ENCODE results near the gene DMTF1. TPM values are rescaled to one million over a fixed set of nuclear protein-coding genes. Genes with fewer than 3 reads are reported as not detected.
A peak's percentile ranks its signal among the peaks of the same experiment; 100 is the strongest.

DMTF1 gene
- total RNA-seq, 1 donor from 2014 or later: 55.6 TPM

DNA sequence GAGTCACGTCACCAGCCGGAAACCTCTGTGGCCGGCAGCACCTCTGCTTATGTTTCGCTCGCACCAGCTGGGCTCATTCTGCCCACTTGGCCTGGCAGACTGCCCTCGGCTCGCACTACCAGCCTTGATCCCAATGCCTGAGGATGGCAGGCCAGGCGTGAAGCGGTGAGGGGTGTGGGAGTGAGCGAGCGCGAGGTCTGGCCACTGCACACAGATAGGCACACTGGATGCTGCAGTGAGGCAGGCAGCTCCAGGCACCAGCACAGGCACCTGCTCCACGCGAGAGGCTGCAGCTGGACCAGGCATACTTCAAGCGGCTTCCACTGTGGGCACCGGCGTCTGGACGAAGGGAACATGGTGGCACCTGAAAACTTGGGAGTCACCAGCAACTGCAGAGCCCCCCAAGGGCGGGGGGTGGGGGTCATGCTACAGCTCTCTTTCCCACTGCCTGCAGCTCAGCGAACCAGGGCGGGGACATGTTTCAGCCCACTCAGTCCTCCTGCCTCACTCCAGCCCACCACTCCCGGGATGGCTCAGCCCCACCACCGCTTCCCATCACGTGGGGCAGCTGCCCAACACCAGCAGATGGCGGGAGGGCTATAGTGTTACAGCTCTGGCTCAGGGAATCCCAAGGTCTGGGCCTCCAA lies 5.4 kb upstream of the DMTF1 start:
- H3K4me3 Mint-ChIP-seq (ENCODE audit: unreplicated experiment): no peak overlapping the region
- peaks cover 9% of the 10 kb centered on the region for H3K4me1 Mint-ChIP-seq (ENCODE audit: low read depth)
- DNase-seq (ENCODE audit: low spot score): peak; percentile 86
- H3K36me3 Mint-ChIP-seq (ENCODE audit: low read depth): no peaks in the 10 kb centered on the region
- TF ChIP-seq, protein P1, sequence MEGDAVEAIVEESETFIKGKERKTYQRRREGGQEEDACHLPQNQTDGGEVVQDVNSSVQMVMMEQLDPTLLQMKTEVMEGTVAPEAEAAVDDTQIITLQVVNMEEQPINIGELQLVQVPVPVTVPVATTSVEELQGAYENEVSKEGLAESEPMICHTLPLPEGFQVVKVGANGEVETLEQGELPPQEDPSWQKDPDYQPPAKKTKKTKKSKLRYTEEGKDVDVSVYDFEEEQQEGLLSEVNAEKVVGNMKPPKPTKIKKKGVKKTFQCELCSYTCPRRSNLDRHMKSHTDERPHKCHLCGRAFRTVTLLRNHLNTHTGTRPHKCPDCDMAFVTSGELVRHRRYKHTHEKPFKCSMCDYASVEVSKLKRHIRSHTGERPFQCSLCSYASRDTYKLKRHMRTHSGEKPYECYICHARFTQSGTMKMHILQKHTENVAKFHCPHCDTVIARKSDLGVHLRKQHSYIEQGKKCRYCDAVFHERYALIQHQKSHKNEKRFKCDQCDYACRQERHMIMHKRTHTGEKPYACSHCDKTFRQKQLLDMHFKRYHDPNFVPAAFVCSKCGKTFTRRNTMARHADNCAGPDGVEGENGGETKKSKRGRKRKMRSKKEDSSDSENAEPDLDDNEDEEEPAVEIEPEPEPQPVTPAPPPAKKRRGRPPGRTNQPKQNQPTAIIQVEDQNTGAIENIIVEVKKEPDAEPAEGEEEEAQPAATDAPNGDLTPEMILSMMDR (IDR thresholded peaks at IDR 0.05): no peak
- peaks cover 4% of the 10 kb centered on the region for H3K27me3 Mint-ChIP-seq (ENCODE audit: low read depth)
- H3K9me3 Mint-ChIP-seq (ENCODE audit: low read depth): no peaks in the 10 kb centered on the region
- no peak overlapping the region for H3K27ac Mint-ChIP-seq (ENCODE audit: unreplicated experiment)

DNA sequence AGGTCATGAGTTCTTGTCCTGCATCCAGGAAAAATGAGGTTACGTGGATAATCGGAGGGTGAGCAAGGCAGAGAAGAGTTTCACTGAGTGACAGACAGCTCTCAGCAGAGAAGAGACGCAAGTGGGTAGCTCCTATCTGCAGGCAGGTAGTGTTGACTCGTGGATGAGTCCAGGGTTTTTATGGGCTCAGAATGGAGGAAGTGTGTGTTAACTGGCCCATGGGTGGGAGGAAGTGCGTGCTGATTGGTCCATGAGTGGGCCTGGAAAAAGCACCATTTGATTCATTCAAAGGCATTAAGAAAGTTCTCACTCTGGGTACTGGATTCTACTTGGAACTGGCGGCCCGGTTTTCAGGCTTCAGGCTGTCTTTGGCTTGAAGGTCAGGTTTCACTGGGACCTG lies 4.8 kb upstream of the DMTF1 start:
- no peaks in the 10 kb centered on the region for H3K9me3 Mint-ChIP-seq (ENCODE audit: low read depth)
- H3K27me3 Mint-ChIP-seq (ENCODE audit: low read depth): peaks cover 4% of the 10 kb centered on the region
- no peak overlapping the region for H3K4me3 Mint-ChIP-seq (ENCODE audit: unreplicated experiment)
- no peak overlapping the region for H3K27ac Mint-ChIP-seq (ENCODE audit: unreplicated experiment)
- H3K36me3 Mint-ChIP-seq (ENCODE audit: low read depth): no peaks in the 10 kb centered on the region
- DNase-seq (ENCODE audit: low spot score): no peak
- TF ChIP-seq, protein P1 (IDR thresholded peaks at IDR 0.05): no peak
- peaks cover 9% of the 10 kb centered on the region for H3K4me1 Mint-ChIP-seq (ENCODE audit: low read depth)

DNA sequence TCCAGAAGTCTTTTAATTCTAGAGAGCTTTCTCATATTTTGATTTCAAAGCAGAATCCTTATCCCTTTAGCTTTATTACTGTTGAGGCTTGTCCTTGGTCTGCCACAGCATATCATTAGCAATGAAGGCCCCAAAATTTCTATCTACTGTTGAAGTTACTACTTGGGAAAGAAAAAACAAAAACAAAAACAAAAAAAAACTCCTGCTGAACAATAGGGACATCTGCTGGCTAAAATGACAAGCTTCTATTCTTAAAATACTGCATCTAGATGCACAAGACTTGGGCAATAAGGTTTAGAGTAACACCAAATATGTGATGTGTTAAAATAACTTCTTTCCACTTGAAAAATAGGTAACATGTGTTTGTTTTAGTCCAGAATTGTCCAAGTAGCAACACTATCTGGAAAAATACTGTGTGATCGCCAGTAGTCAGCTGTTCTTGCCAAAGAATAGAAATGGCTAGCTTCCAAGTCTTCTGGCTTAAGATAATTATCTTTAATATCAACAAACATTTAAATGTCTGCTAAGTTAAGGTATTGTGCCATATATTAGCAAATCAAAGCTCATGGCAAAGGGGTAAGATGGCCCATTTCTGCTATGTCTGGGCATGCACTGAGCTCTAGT lies 3.8 kb upstream of the DMTF1 start:
- DNase-seq (ENCODE audit: low spot score): no peak
- H3K4me3 Mint-ChIP-seq (ENCODE audit: unreplicated experiment): no peak overlapping the region
- H3K27ac Mint-ChIP-seq (ENCODE audit: unreplicated experiment): no peak overlapping the region
- H3K27me3 Mint-ChIP-seq (ENCODE audit: low read depth): peaks cover 4% of the 10 kb centered on the region
- no peaks in the 10 kb centered on the region for H3K36me3 Mint-ChIP-seq (ENCODE audit: low read depth)
- peaks cover 9% of the 10 kb centered on the region for H3K4me1 Mint-ChIP-seq (ENCODE audit: low read depth)
- TF ChIP-seq, protein P1 (IDR thresholded peaks at IDR 0.05): peak; percentile 84
- H3K9me3 Mint-ChIP-seq (ENCODE audit: low read depth): no peaks in the 10 kb centered on the region

DNA sequence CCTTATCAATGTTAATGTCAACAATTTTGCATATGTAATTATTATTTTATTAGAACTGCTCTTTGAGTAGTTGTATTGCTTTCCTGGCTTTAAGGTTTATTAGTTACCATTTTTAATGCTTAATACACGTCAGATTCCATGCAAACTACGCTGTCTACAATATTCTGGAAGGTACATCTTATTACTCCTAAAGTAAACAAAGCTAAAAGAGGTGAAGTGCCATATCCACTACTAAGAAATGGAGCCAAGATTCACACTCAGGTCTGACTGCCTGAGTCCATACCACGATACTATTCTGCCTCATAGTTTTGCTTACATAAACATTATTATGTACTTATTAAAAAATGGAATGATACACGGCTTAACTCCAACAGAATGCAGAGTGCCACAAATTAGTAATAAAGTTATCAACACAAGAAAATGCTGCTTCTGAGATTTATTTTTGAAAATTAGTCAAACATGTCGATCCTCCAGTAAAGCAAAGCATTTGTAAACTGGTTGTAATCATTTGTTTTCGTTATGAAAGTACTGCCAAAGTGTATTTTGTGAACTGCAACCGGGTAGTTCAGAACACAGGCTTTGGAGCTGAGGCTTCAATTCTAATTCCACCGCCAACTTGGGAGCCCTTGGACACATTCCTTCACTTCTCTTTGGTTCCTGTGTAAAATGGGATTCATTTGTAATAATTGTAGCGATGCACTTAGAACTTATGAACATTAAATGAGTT lies 1.1 kb upstream of the DMTF1 start:
- TF ChIP-seq, protein P1 (IDR thresholded peaks at IDR 0.05): no peak
- Mint-ChIP-seq H3K4me3 (ENCODE audit: unreplicated experiment) (peak overlapping the region; percentile 83), H3K27me3 (ENCODE audit: low read depth) (no peaks in the 10 kb centered on the region), H3K4me1 (ENCODE audit: low read depth) (peaks cover 33% of the 10 kb centered on the region), H3K27ac (ENCODE audit: unreplicated experiment) (peak overlapping the region; percentile 99), H3K36me3 (ENCODE audit: low read depth) (no peaks in the 10 kb centered on the region), H3K9me3 (ENCODE audit: low read depth) (no peaks in the 10 kb centered on the region)
- no peak for DNase-seq (ENCODE audit: low spot score)

DNA sequence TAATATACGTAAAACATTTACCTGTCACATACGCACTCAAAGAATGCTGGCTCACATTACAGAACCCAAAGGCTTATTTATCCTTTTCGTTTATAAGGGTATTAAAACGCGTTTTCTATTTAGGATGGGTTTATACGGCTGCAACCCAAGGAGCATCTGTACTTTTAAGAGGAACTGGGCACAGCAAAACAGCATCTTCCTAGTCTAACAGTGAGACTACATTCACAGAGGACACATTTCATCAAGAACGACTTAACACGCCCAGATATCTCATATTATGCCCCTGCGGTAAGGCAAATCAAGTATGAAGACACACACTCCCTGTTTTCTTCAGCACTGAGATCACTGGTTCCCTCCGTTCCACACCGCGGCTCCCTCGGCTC lies 533 bp upstream of the DMTF1 start:
- TF ChIP-seq, protein P1 (IDR thresholded peaks at IDR 0.05): no peak
- Mint-ChIP-seq H3K4me3 (ENCODE audit: unreplicated experiment) (peak overlapping the region; percentile 83), H3K36me3 (ENCODE audit: low read depth) (no peaks in the 10 kb centered on the region), H3K27me3 (ENCODE audit: low read depth) (no peaks in the 10 kb centered on the region), H3K27ac (ENCODE audit: unreplicated experiment) (peak overlapping the region; percentile 99), H3K4me1 (ENCODE audit: low read depth) (peaks cover 39% of the 10 kb centered on the region), H3K9me3 (ENCODE audit: low read depth) (no peaks in the 10 kb centered on the region)
- DNase-seq (ENCODE audit: low spot score): no peak
